Measurements from ENCODE around the gene BRINP2.

The BRINP2 gene

DNA sequence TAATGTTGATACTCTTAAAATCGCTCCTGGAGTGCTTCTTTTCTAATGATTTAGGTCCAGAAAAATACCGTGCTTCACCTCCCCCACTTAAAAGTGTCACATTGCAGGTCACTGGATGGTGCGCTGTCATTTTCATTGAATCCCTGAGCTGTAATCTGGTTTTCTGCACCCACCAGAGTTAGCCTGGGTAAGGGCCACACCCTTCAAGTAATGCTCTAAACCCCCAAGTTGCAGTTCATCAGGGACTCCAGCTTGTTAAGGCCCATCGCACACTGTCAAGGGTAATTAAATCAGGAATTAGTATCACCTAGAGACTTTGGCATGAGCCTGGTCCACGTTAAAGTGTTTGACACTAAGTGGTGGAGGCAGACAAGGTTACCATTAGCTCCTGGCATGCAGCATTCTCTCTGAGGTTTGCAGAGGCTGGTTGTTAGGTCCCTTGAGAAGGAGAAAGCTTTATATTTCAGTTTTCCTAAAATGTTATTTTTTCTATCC lies 40.3 kb upstream of the BRINP2 start:
- TF ChIP-seq CTCF (IDR thresholded peaks at IDR 0.05; ENCODE audit: low read depth, low read length, missing control alignments), result no peak
- no peak overlapping the region for H3K4me3 ChIP-seq (ENCODE audit: low read depth, low read length)
- DNase-seq (ENCODE audit: low read depth), result no peak

DNA sequence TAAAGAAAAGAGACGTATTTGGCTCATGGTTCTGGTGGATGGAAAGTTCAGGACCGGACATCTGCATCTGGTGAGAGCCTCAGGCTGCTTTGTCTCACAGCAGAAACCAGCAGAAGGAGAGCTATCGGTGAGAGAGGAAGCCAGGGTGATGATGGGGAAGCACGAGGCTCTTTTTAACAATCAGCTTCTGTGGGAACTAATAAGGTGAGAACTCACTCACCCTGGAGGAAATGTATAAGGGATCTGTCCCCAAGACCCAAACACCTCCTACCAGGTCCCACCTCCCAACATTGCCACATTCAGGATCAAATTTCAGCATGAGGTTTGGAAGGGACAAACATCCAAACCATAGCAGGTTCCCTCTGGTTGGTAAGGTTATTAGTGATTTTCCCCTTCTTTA lies 39.0 kb upstream of the BRINP2 start:
- TF ChIP-seq CTCF (IDR thresholded peaks at IDR 0.05; ENCODE audit: low read depth, low read length, missing control alignments), result no peak
- no peak for DNase-seq (ENCODE audit: low read depth)
- no peak overlapping the region for H3K4me3 ChIP-seq (ENCODE audit: low read depth, low read length)

DNA sequence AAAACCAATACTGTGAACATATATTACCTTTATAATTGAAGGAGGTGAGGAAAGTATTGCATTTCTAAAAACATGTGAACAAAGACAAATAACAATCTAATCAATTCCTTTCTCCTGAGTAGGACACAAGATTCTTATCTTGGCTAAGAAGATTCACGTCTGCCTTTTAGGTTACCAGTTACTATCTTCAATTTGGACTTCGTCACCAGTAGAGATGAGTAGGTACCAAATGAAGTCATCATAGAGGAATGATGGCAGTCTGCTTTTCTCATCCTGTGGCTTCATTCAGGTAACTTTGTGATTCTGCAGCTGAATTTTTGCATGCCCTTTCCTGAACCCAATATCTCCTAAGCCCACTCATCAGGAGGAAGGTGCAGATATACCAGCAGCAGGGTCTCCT lies 38.6 kb upstream of the BRINP2 start:
- no peak overlapping the region for H3K4me3 ChIP-seq (ENCODE audit: low read depth, low read length)
- TF ChIP-seq CTCF (IDR thresholded peaks at IDR 0.05; ENCODE audit: low read depth, low read length, missing control alignments), result no peak
- no peak for DNase-seq (ENCODE audit: low read depth)

- no peak for TF ChIP-seq CTCF (IDR thresholded peaks at IDR 0.05; ENCODE audit: low read depth, low read length, missing control alignments)
- no peak overlapping the region for H3K4me3 ChIP-seq (ENCODE audit: low read depth, low read length)
- DNase-seq (ENCODE audit: low read depth), result no peak
These were observed 36.7 kb upstream of the BRINP2 start for GRCh38 chr1:177133977-177134538.

GRCh38 chr1:177135250-177135649 lies 35.5 kb upstream of the BRINP2 start:
- no peak for DNase-seq (ENCODE audit: low read depth)
- TF ChIP-seq CTCF (IDR thresholded peaks at IDR 0.05; ENCODE audit: low read depth, low read length, missing control alignments), result no peak
- H3K4me3 ChIP-seq (ENCODE audit: low read depth, low read length), result no peak overlapping the region

DNA sequence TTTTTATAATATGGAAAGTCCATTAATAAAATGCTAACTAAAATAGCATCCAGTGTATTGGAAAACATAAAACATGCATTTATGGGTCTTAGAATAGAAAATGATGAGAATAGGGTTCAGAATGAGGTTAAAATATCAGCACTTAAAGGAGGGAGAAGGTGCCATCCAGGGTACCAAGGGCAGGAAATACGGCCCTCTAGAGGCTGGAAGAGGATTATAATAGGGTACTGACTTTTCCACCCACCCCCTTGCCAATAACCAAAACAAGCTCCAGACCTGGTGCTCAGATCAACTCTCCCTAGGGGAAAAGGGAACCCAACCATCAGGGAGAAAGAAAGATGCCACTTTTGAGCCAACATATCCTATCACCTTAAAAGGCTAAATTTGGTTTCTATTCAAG lies 32.9 kb upstream of the BRINP2 start:
- no peak for TF ChIP-seq CTCF (IDR thresholded peaks at IDR 0.05; ENCODE audit: low read depth, low read length, missing control alignments)
- H3K4me3 ChIP-seq (ENCODE audit: low read depth, low read length), result no peak overlapping the region
- no peak for DNase-seq (ENCODE audit: low read depth)

DNA sequence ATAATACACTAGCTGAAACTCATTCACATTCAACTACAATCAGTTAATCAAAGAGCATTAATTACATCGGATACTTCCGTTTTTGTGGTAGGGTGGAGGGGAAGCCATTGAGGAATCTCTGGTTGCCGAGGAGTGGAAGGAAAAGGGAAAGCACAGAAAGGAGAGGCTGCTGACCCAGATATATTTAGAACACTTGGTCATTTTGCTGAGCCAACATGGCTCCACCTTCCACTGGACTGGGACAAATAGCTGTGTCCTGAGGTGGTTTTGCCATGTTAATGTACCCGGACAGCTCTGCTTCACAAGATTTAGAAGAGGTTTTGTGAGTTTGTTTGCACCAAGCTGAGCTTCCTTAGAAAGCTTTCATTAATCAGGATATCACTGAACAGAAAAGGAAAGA lies 32.4 kb upstream of the BRINP2 start:
- no peak for TF ChIP-seq CTCF (IDR thresholded peaks at IDR 0.05; ENCODE audit: low read depth, low read length, missing control alignments)
- H3K4me3 ChIP-seq (ENCODE audit: low read depth, low read length), result no peak overlapping the region
- no peak for DNase-seq (ENCODE audit: low read depth)
